ENCODE measurements around the gene BRSK1. TPM values are rescaled to one million over a fixed set of nuclear protein-coding genes. Genes with fewer than 3 reads are reported as not detected.

The BRSK1 gene
- polyA plus RNA-seq, 1 experiment, result 12.8 TPM

GRCh38 chr19:55353803-55354697 lies 70.3 kb downstream of the BRSK1 start:
- Histone ChIP-seq H3K4me3 (ENCODE audit: low read depth, low read length) (peak overlapping the region; percentile 54), H3K27me3 (ENCODE audit: control insufficient read depth, insufficient read depth, low read length) (peaks cover 26% of the 10 kb centered on the region), H3K36me3 (ENCODE audit: control insufficient read depth, insufficient read depth, low read length) (no peaks in the 10 kb centered on the region)
- CTCF ChIA-PET, result interaction anchor here (1.0 kb wide), 1 partner anchor 14 kb away, joined by 3 read pairs; no protein-coding TSS in a partner anchor
- no peak for DNase-seq (ENCODE audit: low read depth)
- no peak for TF ChIP-seq CTCF (IDR thresholded peaks at IDR 0.05; ENCODE audit: insufficient read depth, low read depth, low read length)
- POLR2A ChIA-PET, result no interaction called here

- TF ChIP-seq CTCF (IDR thresholded peaks at IDR 0.05; ENCODE audit: insufficient read depth, low read depth, low read length), result no peak
- ChIA-PET POLR2A (no interaction called here), CTCF (interaction anchor here (0.8 to 1.0 kb wide), 2 partner anchors 11 to 14 kb away, joined by 3 read pairs; no protein-coding TSS in a partner anchor)
- Histone ChIP-seq H3K27me3 (ENCODE audit: control insufficient read depth, insufficient read depth, low read length) (peaks cover 26% of the 10 kb centered on the region), H3K36me3 (ENCODE audit: control insufficient read depth, insufficient read depth, low read length) (no peaks in the 10 kb centered on the region), H3K4me3 (ENCODE audit: low read depth, low read length) (peak within 1 kb of the TSS; percentile 54)
- DNase-seq (ENCODE audit: low read depth), result no peak
Observed at GRCh38 chr19:55354698-55355212, 71.0 kb downstream of the BRSK1 start, which contains the start of gene COX6B2. Gene COX6B2, minus strand, starts transcription at chr19:55354719. Its CDS starts 198 bp downstream, at chr19:55354521.

- peaks cover 26% of the 10 kb centered on the region for H3K27me3 ChIP-seq (ENCODE audit: control insufficient read depth, insufficient read depth, low read length)
- no peak overlapping the region for H3K4me3 ChIP-seq (ENCODE audit: low read depth, low read length)
- no peak for DNase-seq (ENCODE audit: low read depth)
- CTCF ChIA-PET, result interaction anchor here (0.8 to 1.0 kb wide), 2 partner anchors 12 to 13 kb away, joined by 3 read pairs; no protein-coding TSS in a partner anchor
- POLR2A ChIA-PET, result no interaction called here
- H3K36me3 ChIP-seq (ENCODE audit: control insufficient read depth, insufficient read depth, low read length), result no peaks in the 10 kb centered on the region
- TF ChIP-seq CTCF (IDR thresholded peaks at IDR 0.05; ENCODE audit: insufficient read depth, low read depth, low read length), result no peak
Observed at GRCh38 chr19:55355213-55355821, 71.5 kb downstream of the BRSK1 start.

GRCh38 chr19:55358493-55358892 lies 74.7 kb downstream of the BRSK1 start:
- Histone ChIP-seq H3K36me3 (ENCODE audit: control insufficient read depth, insufficient read depth, low read length) (no peaks in the 10 kb centered on the region), H3K4me3 (ENCODE audit: low read depth, low read length) (no peak overlapping the region), H3K27me3 (ENCODE audit: control insufficient read depth, insufficient read depth, low read length) (peaks cover 16% of the 10 kb centered on the region)
- POLR2A ChIA-PET, result no interaction called here
- TF ChIP-seq CTCF (IDR thresholded peaks at IDR 0.05; ENCODE audit: insufficient read depth, low read depth, low read length), result no peak
- no peak for DNase-seq (ENCODE audit: low read depth)
- CTCF ChIA-PET, result no interaction called here

Measured in BJ (cell line).